PC-9 (cell line): ENCODE data around the gene MPZL1. TPM values are rescaled to one million over a fixed set of nuclear protein-coding genes. Genes with fewer than 3 reads are reported as not detected.

Experiments
- BruUV-seq: library from RNA; stranded (reverse); fragments of 400-500 nt; replicated peaks from 2 replicates; lab custom pipeline; 2021; lab: Mats Ljungman, UMichigan
- CTCF ChIA-PET: fragments of 300-600 bp; sonication (Branson Sonifier 250); formaldehyde crosslinking; loops from one replicate; lab custom pipeline; 2022; ENCODE audit warnings: antibody characterized with exemption; lab: Charles Lee
- POLR2A ChIA-PET: fragments of 300-600 bp; sonication (Branson Sonifier 250); formaldehyde crosslinking; loops from one replicate; lab custom pipeline; 2022; ENCODE audit warnings: antibody characterized with exemption; ENCODE audit not compliant: unreplicated experiment; lab: Charles Lee
- DNase-seq, 2 experiments: peaks; one replicate each; pipeline versions ENCODE4 v3.0.0 to v3.0.0-alpha.2; 2015 to 2022; ENCODE audit warnings: mixed read lengths in 1 of 2
- H2AFZ ChIP-seq: fragments of 200-600 bp; sonication (generic); 2 replicates; pipeline ENCODE4 v1.8.1; 2017; ENCODE audit warnings: antibody characterized with exemption
- H3F3A ChIP-seq: fragments of 200-600 bp; sonication (generic); 2 replicates; pipeline ENCODE4 v1.8.1; 2017; ENCODE audit warnings: antibody characterized with exemption, mild to moderate bottlenecking, low read depth; ENCODE audit not compliant: insufficient read depth
- H3K27ac ChIP-seq: fragments of 200-600 bp; sonication (generic); 2 replicates; pipeline ENCODE4 v1.6.1; 2016; ENCODE audit warnings: mixed run types
- H3K27me3 ChIP-seq: fragments of 200-600 bp; sonication (generic); 2 replicates; pipeline ENCODE4 v1.6.1; 2016; ENCODE audit warnings: low read depth, mixed run types; ENCODE audit not compliant: insufficient read depth
- H3K36me3 ChIP-seq: fragments of 200-600 bp; sonication (generic); 2 replicates; pipeline ENCODE4 v1.6.1; 2016; ENCODE audit warnings: low read depth, mixed run types
- H3K4me1 ChIP-seq: fragments of 200-600 bp; sonication (generic); replicated peaks from 2 replicates; pipeline ENCODE4 v1.6.1; 2016; ENCODE audit warnings: mixed run types; ENCODE audit not compliant: insufficient read depth
- H3K4me2 ChIP-seq: fragments of 200-600 bp; sonication (generic); 2 replicates; pipeline ENCODE4 v1.6.1; 2017; ENCODE audit warnings: mixed run types
- H3K4me3 ChIP-seq: fragments of 200-600 bp; sonication (generic); 2 replicates; pipeline ENCODE4 v1.6.1; 2016; ENCODE audit warnings: mixed run types
- H3K79me2 ChIP-seq: fragments of 200-600 bp; sonication (generic); 2 replicates; pipeline ENCODE4 v1.6.1; 2017; ENCODE audit warnings: low read depth, mixed run types
- H3K9me2 ChIP-seq: fragments of 200-600 bp; sonication (generic); 2 replicates; pipeline ENCODE4 v1.8.1; 2017; ENCODE audit warnings: mild to moderate bottlenecking; ENCODE audit not compliant: insufficient read depth
- H3K9me3 ChIP-seq: fragments of 200-600 bp; sonication (generic); 2 replicates; pipeline ENCODE4 v1.8.1; 2016; ENCODE audit warnings: low read depth; ENCODE audit not compliant: insufficient read depth
- H4K20me1 ChIP-seq: fragments of 200-600 bp; sonication (generic); 2 replicates; pipeline ENCODE4 v1.8.1; 2017; ENCODE audit not compliant: insufficient read depth
- CTCF ChIP-seq: fragments of 200-600 bp; sonication (generic); conservative IDR thresholded peaks from 2 replicates; pipeline ENCODE4 v1.6.1; 2017; ENCODE audit warnings: mixed run types, antibody characterized with exemption, mild to moderate bottlenecking, moderate library complexity
- EZH2 ChIP-seq: fragments of 200-600 bp; sonication (generic); IDR thresholded peaks from 2 replicates; pipeline ENCODE4 v1.8.0; 2017; ENCODE audit warnings: antibody characterized with exemption, low read depth
- intact Hi-C: fragments of 100-400 bp; cut with micrococcal nuclease; formaldehyde crosslinking; loops from one replicate; pipeline ENCODE4 v1.10.0; 2022; ENCODE audit not compliant: unreplicated experiment
- total RNA-seq: library from RNA; stranded (reverse); gene quantifications from 2 replicates; pipeline ENCODE4 v1.2.3, GENCODE V29; 2021

MPZL1 gene
- total RNA-seq, 1 experiment from 2014 or later = 80.3 TPM

GRCh38 chr1:167679714-167680113 is 42.1 kb upstream of the MPZL1 start:
- ChIA-PET CTCF (interaction anchor here (0.6 to 0.8 kb wide), 2 partner anchors 12 to 464 kb away, joined by 3 to 5 read pairs; no protein-coding TSS in a partner anchor), POLR2A (no interaction called here)
- no peak for TF ChIP-seq CTCF
- no peak for TF ChIP-seq EZH2
- Histone ChIP-seq H3K4me3 (no peak overlapping the region), H3K4me1 (no peaks in the 10 kb centered on the region), H4K20me1 (no peaks in the 10 kb centered on the region), H3K9me3 (no peaks in the 10 kb centered on the region), H3F3A (no peaks in the 10 kb centered on the region), H3K4me2 (no peak overlapping the region), H2AFZ (no peak overlapping the region), H3K9me2 (no peaks in the 10 kb centered on the region), H3K36me3 (no peaks in the 10 kb centered on the region), H3K27me3 (no peaks in the 10 kb centered on the region), H3K27ac (no peak overlapping the region), H3K79me2 (no peaks in the 10 kb centered on the region)
- DNase-seq = no peak
- intact Hi-C loops = no loop called here
- BruUV-seq = no TSS peak

- Histone ChIP-seq H3K27ac (no peak overlapping the region), H2AFZ (no peak overlapping the region), H3K79me2 (no peaks in the 10 kb centered on the region), H3F3A (no peaks in the 10 kb centered on the region), H4K20me1 (no peaks in the 10 kb centered on the region), H3K9me2 (no peaks in the 10 kb centered on the region), H3K27me3 (no peaks in the 10 kb centered on the region), H3K4me1 (no peaks in the 10 kb centered on the region), H3K36me3 (no peaks in the 10 kb centered on the region), H3K4me2 (no peak overlapping the region), H3K4me3 (no peak overlapping the region), H3K9me3 (no peaks in the 10 kb centered on the region)
- BruUV-seq = no TSS peak
- TF ChIP-seq CTCF (no peak), EZH2 (no peak)
- peak in 1 of 2 experiments; percentile 12 for DNase-seq
- CTCF ChIA-PET = interaction anchor here (0.5 to 1.3 kb wide), 2 partner anchors 81 to 621 kb away, joined by 4 to 12 read pairs; no protein-coding TSS in a partner anchor
- intact Hi-C loops = no loop called here
- POLR2A ChIA-PET = no interaction called here
These were observed 40.8 kb upstream of the MPZL1 start for GRCh38 chr1:167681024-167681423.

- POLR2A ChIA-PET = no interaction called here
- intact Hi-C loops = no loop called here
- Histone ChIP-seq H2AFZ (no peak overlapping the region), H3K4me1 (no peaks in the 10 kb centered on the region), H4K20me1 (no peaks in the 10 kb centered on the region), H3K36me3 (no peaks in the 10 kb centered on the region), H3K79me2 (no peaks in the 10 kb centered on the region), H3K9me3 (no peaks in the 10 kb centered on the region), H3K9me2 (no peaks in the 10 kb centered on the region), H3K27ac (no peak overlapping the region), H3K27me3 (no peaks in the 10 kb centered on the region), H3K4me3 (no peak overlapping the region), H3F3A (no peaks in the 10 kb centered on the region), H3K4me2 (no peak overlapping the region)
- no TSS peak for BruUV-seq
- DNase-seq = no peak
- no peak for TF ChIP-seq CTCF
- TF ChIP-seq EZH2 = no peak
- CTCF ChIA-PET = interaction anchor here (0.5 to 1.3 kb wide), 2 partner anchors 81 to 622 kb away, joined by 4 to 12 read pairs; no protein-coding TSS in a partner anchor
These were observed 40.2 kb upstream of the MPZL1 start for GRCh38 chr1:167681451-167682098.
